ENCODE measurements around the gene MPRIP.

Gene MPRIP

GRCh38 chr17:17029938-17030337 is 12.3 kb upstream of the MPRIP start:
- DNase-seq: no peak

DNA sequence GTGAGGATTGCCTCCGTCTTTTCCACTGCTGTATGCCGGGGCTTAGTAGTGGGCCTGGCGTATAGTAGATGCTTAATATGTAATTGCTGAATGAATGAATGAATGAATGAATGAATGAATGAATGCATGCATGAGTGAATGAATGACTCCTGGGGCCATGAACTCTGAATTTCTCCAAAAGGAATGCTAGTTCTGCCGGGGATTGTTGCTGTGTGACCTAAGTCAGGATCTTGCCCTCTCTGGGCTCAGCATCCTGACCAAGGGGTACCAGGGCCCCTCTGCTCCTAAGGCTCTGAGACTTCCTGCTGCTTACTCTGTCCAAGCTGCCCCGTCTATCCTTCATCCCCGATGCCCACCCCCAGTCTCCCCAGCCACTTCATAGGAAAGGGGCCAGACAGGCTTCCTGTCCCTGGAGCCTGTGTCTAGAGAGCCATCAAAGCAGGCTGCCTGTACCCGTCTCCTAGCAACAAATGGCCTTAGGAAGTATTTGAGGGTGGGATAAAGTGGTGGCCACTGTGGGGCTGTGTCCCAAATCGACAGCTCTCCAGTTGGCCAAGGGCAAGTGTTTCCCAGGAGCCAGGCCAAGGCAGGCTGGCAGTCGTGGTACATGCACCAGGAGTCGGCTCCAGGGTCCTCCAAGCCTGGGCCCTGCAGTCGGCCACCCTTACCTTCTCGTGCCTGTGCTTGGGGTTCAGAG is 11.6 kb upstream of the MPRIP start:
- no peak for DNase-seq

GRCh38 chr17:17032131-17032692 is 10.0 kb upstream of the MPRIP start:
- DNase-seq: no peak

- DNase-seq: no peak
Measured at GRCh38 chr17:17033466-17033865, 8.8 kb upstream of the MPRIP start.

DNA sequence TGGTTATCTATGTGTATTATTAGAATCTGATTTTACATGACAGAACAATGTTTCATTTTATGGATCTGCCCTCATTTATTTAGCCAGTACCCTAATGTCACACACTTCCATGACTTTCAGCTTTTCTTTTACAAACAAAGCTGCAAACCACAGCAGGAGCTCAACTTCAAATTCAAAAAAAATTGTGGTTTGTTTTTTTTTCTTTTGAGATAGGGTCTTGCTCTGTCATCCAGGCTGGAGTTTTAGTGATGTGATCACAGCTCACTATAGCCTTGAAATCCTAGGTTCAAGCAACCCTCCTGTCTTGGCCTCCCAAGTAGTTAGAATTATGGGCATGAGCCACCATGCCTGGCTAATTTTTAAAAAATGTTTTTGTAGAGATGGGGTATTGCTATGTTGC is 8.2 kb upstream of the MPRIP start:
- DNase-seq: no peak

DNA sequence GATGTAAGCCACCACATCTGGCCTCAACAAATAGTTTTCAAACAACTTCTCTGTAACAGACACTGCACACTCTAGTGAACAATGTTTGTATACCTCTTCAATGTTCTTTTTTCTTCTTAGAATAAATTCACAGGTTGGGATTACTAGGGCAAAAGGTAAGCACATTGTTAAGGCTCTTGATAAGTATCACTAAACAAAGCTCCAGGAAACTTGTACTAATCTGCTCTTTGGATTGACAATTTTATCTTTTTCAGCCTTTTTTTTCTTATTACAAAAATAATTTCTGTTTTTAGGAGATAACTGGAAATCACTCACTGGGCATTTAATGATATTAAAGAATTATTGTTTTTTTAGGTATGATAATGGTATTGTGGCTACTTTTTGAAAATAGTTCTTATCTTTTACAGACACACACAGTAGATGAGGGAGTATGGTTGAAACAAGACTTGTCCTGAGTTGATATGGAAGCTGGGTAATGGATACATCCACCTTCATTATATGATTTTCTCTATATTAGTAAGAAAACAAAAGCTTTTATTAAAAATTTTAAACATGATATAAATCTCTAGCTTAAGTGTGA is 7.7 kb upstream of the MPRIP start:
- no peak for DNase-seq

- DNase-seq: no peak
Measured at GRCh38 chr17:17035490-17035889, 6.8 kb upstream of the MPRIP start.

GRCh38 chr17:17035920-17036523 is 6.2 kb upstream of the MPRIP start:
- DNase-seq: no peak

DNA sequence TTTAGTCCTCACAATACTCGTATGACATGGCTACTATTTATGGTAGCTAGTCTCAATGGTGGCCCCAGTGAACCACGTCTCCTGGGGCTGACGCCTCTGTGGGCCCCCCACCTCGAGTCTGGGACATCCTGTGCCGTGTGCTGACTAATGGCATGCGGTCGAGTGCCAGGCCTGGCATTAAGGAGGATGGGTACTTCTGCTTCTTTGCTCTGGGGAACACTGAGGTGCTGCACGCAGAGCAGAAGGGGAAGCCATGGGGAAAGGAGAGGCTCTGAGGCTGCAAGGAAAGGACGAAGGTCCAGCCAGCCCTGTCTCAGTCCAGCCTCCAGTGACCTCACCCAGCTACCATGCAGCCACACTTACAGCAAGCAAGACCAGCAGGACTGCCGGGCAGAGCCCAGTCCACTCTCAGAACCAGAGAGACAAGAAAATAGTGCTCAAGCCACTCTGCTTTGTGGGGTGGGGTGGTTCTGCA is 5.7 kb upstream of the MPRIP start:
- DNase-seq: no peak

DNA sequence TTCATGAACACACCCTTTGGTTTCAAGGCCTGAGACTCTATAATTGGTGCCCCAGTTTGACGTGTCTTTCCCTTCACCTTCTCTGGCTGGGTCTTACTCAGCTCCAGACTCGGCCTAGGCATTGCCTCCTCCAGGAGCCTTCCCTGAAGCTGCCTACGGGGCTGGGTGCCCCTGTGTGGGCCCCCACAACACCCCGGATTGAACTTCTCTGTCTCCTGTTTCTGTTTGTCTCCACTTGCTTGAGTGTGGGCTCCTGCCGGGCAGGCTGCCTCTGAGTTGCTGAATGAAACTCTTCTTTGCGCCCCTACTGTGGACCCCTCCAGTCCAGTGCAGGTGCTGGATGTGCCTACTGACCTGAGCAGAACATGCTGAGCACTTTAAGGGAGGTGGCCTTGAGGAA is 2.3 kb upstream of the MPRIP start:
- no peak for DNase-seq

- no peak for DNase-seq
Measured at GRCh38 chr17:17041018-17041521, 1.2 kb upstream of the MPRIP start.

DNA sequence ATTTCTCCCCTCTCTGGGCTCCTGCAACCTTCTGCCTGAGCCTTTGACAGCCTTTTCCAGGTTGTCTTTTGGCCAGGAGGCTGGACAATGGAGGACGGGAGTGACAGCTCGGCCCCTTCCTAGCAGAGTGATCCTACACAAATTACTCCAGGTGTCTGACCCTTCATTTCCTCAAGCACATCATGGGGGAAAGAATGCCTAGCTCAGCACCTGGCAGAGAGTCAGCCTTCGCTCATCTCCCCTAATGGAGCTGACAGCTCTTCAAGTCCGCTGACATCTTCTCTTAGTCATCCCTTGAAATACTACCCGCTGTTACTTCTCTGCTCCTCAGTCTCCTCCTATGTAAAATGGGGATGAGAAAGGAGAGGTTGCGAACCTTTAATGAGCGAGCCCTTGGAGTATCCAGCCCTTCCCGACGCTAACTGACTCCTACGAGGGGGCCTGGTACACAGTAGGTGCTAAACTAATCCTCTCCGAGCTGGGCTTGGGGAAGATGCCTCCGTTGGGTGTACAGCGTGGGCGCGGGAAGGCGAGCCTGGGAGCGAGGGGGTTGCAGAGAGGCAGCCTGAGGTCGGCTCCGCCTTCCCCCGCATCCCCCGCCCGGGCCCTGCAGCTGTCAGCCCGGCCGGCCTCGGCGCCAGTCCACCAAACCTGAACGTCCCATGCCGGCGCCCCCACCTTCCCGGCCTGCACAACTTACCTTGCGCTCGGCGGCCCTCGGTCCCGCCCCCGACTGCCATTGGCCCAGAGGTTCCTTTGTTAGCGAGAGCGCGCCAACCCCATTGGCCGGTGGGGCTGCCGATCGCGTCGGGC is 480 bp upstream of the MPRIP start:
- peak; percentile 83 for DNase-seq

- no peak for DNase-seq
Measured at GRCh38 chr17:17042851-17043460, 699 bp downstream of the MPRIP start.

GRCh38 chr17:17043461-17044271 is 1.4 kb downstream of the MPRIP start:
- DNase-seq: no peak

GRCh38 chr17:17044846-17045561 is 2.7 kb downstream of the MPRIP start:
- DNase-seq: no peak

GRCh38 chr17:17048106-17048505 is 5.8 kb downstream of the MPRIP start:
- no peak for DNase-seq

DNA sequence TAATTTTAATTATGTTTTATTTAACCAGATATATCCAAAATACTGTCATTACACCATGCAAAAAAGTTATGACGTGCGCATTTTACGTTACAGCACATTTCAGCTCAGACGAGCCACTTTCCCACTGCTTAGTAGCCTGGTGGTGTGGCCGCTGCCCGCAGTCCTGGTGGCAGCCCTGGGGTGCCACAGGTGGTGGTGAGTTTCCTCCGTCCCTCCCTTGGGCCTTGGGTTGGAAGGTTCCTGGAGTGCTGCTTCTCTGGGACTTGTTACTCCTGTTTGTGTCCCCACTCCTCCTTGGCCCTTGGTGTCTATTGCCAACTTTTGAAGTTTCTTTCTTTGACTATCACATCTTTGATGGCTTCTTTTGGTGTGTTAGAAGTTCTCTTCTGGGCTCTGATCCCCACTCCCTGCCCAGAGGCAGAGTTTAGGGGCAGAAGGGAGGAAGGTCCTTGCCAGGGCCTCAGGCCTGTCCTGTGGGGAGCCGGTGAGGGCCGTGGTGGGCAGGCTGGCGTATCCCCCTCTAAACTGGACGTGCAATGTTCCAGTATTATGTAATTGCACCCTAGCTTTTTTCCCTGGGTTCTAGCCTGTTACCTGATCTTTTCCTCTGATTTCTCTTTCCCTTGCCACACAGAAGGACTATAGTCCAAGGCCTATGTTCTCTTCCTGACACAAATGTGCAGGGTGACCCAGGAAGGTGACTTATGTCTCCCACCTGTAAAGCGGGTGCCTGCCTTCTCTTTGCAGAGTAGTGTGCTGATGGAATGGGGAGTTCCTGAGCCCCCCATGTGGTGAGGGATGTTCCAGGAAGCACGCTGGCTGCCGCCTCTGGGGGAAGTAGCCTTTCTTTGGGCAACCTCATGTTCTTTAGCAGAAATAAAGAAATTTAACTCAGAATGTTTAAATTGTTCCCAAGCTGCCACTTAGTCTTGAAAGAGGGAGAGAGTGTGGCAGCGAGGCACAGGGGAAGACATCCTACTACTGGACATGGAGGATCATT is 8.4 kb downstream of the MPRIP start:
- no peak for DNase-seq

DNA sequence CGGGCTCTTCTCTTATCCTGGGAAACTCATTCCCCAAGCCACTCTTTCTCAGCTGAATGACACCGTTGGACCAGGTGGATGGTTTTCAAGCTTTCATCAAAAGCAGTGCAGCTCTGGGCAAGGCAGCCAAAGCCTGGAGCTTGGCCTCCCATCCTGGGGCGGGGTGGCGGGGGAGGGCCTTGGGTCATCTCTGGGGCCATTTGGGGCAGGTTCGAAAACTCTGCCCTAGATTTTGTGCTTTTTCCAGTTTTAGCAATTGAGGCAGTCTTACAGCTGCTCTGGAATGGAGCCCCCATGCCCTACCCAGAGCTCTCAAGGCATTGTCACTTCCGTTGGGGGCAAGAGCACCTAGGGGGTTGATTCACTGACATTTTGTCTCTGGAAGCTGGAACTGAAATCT is 9.1 kb downstream of the MPRIP start:
- no peak for DNase-seq

GRCh38 chr17:17051791-17052461 is 9.7 kb downstream of the MPRIP start:
- DNase-seq: no peak

Measured in NCI-H2107 (cell line).